ENCODE measurements around the gene DNAJB2. TPM values are rescaled to one million over a fixed set of nuclear protein-coding genes. Genes with fewer than 3 reads are reported as not detected.

The DNAJB2 gene
- total RNA-seq, 1 experiment from 2014 or later: 36.2 TPM

- Histone ChIP-seq H3K27me3 (ENCODE audit: insufficient read depth, low read length) (peaks cover 4% of the 10 kb centered on the region; the same call in 1 of the 2 replicates), H3K9me3 (ENCODE audit: control insufficient read depth in 1 of 2, insufficient read depth in 1 of 2, low read depth in 1 of 2, low read length in 2 of 2) (no peaks in the 10 kb centered on the region), H4K20me1 (ENCODE audit: insufficient read depth) (no peaks in the 10 kb centered on the region), H3K36me3 (ENCODE audit: control insufficient read depth in 1 of 2, insufficient read depth in 2 of 2, low read length in 2 of 2) (no peaks in the 10 kb centered on the region), H3K4me1 (ENCODE audit: control insufficient read depth in 1 of 2, insufficient read depth in 2 of 2, low read length in 2 of 2) (no peaks in the 10 kb centered on the region), H3K4me2 (ENCODE audit: low read length) (no peak overlapping the region), H3K27ac (ENCODE audit: low read depth, low read length) (no peak overlapping the region), H3K79me2 (ENCODE audit: insufficient read depth, low read length) (no peaks in the 10 kb centered on the region), H3K4me3 (replicated peaks in 1 of 2; ENCODE audit: low read depth in 1 of 2, low read length in 2 of 2) (no peak overlapping the region), H3K9me2 (ENCODE audit: insufficient read depth) (no peaks in the 10 kb centered on the region), H3K9ac (ENCODE audit: low read length) (no peak overlapping the region), H2AFZ (ENCODE audit: low read depth, low read length, poor library complexity, severe bottlenecking) (no peak overlapping the region)
- no peak for ATAC-seq
- TF ChIP-seq SIN3A (IDR thresholded peaks at IDR 0.05; ENCODE audit: low read depth): no peak
- TF ChIP-seq ZFX (IDR thresholded peaks at IDR 0.05): no peak
- TF ChIP-seq ZNF274 (IDR thresholded peaks at IDR 0.05; ENCODE audit: low read depth, low read length): no peak
- TF ChIP-seq CTCF (IDR thresholded peaks at IDR 0.05 in 2 of 3, conservative IDR thresholded peaks at IDR 0.05 in 1 of 3; ENCODE audit: borderline replicate concordance in 1 of 3, insufficient read depth in 1 of 3, low read depth in 2 of 3, low read length in 2 of 3): no peak
- no peak for TF ChIP-seq ELF1 (IDR thresholded peaks at IDR 0.05; ENCODE audit: borderline replicate concordance, low read depth)
- TF ChIP-seq ZBTB33 (IDR thresholded peaks at IDR 0.05; ENCODE audit: extremely low read depth, insufficient replicate concordance, low read length): no peak
- no peak for TF ChIP-seq EZH2 (IDR thresholded peaks at IDR 0.05)
- no peak for TF ChIP-seq FOSL1 (IDR thresholded peaks at IDR 0.05; ENCODE audit: low read depth)
- no peak for TF ChIP-seq JUND (IDR thresholded peaks at IDR 0.05)
- no peak for TF ChIP-seq ATF3 (IDR thresholded peaks at IDR 0.05)
- TF ChIP-seq CEBPB (IDR thresholded peaks at IDR 0.05; ENCODE audit: low read depth): no peak
- TF ChIP-seq CBX3 (IDR thresholded peaks at IDR 0.05; ENCODE audit: low read depth): no peak
- intact Hi-C loops (cut with micrococcal nuclease): no loop called here
- ChIA-PET POLR2A (interaction anchor here (0.8 to 1.4 kb wide), 2 partner anchors 9 to 13 kb away, joined by 3 to 4 read pairs; partner anchors contain the start of gene TUBA4B), RAD21 (ENCODE audit: low non-redundant PET in 1 of 2, low total read pairs in 2 of 2, uncharacterized antibody in 2 of 2, unreplicated experiment in 2 of 2) (no interaction called here), CTCF (interaction anchor here (1.0 to 2.3 kb wide), 3 partner anchors 17 to 34 kb away, joined by 3 to 8 read pairs (median 6); partner anchors contain the start of gene DNAJB2)
- no TSS peak for BruUV-seq (replicated peaks)
- no peak for DNase-seq (ENCODE audit: low read depth, low spot score)
These were observed 17.9 kb upstream of the DNAJB2 start for GRCh38 chr2:219261024-219261855.
